ENCODE measurements around the gene TERT.
"Not testable (repeated sequence)": the region's sequence is repeated elsewhere in the genome, so short reads cannot be mapped to it uniquely, and the experiment has no call there.

- TF ChIP-seq TP53 (CRISPR knock-in tag; IDR thresholded peaks at IDR 0.05); HDAC2 (IDR thresholded peaks at IDR 0.05); POLR2A (IDR thresholded peaks at IDR 0.05; ENCODE audit: low read length); SMC3 (IDR thresholded peaks at IDR 0.05); HEYL (CRISPR knock-in tag; IDR thresholded peaks at IDR 0.05); BCL3 (IDR thresholded peaks at IDR 0.05); MAZ (IDR thresholded peaks at IDR 0.05; ENCODE audit: borderline replicate concordance, low read depth, low read length); MAFK (IDR thresholded peaks at IDR 0.05; ENCODE audit: partially characterized antibody); SREBF2 (IDR thresholded peaks at IDR 0.05): not testable (repeated sequence)
- TF ChIP-seq, protein P1, sequence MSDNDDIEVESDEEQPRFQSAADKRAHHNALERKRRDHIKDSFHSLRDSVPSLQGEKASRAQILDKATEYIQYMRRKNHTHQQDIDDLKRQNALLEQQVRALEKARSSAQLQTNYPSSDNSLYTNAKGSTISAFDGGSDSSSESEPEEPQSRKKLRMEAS (IDR thresholded peaks at IDR 0.05) = not testable (repeated sequence)
- TF ChIP-seq, protein P2, sequence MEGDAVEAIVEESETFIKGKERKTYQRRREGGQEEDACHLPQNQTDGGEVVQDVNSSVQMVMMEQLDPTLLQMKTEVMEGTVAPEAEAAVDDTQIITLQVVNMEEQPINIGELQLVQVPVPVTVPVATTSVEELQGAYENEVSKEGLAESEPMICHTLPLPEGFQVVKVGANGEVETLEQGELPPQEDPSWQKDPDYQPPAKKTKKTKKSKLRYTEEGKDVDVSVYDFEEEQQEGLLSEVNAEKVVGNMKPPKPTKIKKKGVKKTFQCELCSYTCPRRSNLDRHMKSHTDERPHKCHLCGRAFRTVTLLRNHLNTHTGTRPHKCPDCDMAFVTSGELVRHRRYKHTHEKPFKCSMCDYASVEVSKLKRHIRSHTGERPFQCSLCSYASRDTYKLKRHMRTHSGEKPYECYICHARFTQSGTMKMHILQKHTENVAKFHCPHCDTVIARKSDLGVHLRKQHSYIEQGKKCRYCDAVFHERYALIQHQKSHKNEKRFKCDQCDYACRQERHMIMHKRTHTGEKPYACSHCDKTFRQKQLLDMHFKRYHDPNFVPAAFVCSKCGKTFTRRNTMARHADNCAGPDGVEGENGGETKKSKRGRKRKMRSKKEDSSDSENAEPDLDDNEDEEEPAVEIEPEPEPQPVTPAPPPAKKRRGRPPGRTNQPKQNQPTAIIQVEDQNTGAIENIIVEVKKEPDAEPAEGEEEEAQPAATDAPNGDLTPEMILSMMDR (IDR thresholded peaks at IDR 0.05) = not testable (repeated sequence)
- TF ChIP-seq, protein P3, sequence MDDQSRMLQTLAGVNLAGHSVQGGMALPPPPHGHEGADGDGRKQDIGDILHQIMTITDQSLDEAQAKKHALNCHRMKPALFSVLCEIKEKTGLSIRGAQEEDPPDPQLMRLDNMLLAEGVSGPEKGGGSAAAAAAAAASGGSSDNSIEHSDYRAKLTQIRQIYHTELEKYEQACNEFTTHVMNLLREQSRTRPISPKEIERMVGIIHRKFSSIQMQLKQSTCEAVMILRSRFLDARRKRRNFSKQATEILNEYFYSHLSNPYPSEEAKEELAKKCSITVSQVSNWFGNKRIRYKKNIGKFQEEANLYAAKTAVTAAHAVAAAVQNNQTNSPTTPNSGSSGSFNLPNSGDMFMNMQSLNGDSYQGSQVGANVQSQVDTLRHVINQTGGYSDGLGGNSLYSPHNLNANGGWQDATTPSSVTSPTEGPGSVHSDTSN (IDR thresholded peaks at IDR 0.05) = not testable (repeated sequence)
These were observed 38.4 kb upstream of the TERT start for GRCh38 chr5:1333286-1333685.
